H1 (cell line): ENCODE results near the gene PFN3.

Experiments
- ASH2L ChIP-seq: fragments of 200-600, 300-600 bp; sonication (generic); IDR thresholded peaks from one replicate; pipeline ENCODE4 v1.7.1; 2017; ENCODE audit warnings: low read length
- NRF1 ChIP-seq: IDR thresholded peaks from 2 replicates; pipeline ENCODE4 v1.6.1; 2011; ENCODE audit warnings: mild to moderate bottlenecking, low read depth, low read length, improper control_type of control experiment
- POLR2AphosphoS5 ChIP-seq: IDR thresholded peaks from 2 replicates; pipeline ENCODE4 v1.6.1; 2011; ENCODE audit warnings: low read depth, low read length
- RFX5 ChIP-seq: IDR thresholded peaks from 2 replicates; pipeline ENCODE4 v1.6.1; 2011; ENCODE audit warnings: low read depth, low read length, improper control_type of control experiment, borderline replicate concordance
- TF ChIP-seq, protein P1 (sequence below): IDR thresholded peaks from 2 replicates; pipeline ENCODE4 v1.6.1; 2011; ENCODE audit warnings: low read depth, mild to moderate bottlenecking, low read length; ENCODE audit not compliant: insufficient read depth
- TF ChIP-seq, protein P2 (sequence below), 3 experiments: IDR thresholded peaks; 1 replicate in 2 of 3; 2 replicates in 1 of 3; pipeline versions ENCODE4 v1.5.1 to v1.6.1; 2011; ENCODE audit warnings: low read length in 3 of 3, mild to moderate bottlenecking in 3 of 3, inconsistent platforms in 2 of 3, low read depth in 1 of 3, moderate library complexity in 1 of 3; ENCODE audit not compliant: insufficient read depth in 1 of 3; ENCODE audit errors: control extremely low read depth in 1 of 3

DNA sequence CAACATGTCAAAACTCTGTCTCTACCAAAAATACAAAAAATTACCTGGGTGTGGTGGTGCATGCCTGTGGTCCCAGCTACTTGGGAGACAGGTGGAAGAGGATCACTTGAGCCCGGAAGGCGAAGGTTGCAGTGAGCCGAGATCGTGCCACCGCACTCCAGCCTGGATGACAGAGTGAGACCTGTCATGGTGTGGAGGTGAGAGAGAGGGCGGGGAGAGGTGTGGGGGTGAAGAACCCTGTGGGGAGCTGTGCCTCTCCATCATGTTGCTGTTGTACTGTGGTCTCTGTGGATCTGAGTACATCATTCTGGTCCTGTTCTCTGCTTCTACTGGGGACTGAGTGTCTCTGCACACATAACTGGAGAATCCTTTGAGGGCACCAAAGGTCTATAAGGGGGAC lies 27.6 kb downstream of the PFN3 start:
- TF ChIP-seq, protein P1, sequence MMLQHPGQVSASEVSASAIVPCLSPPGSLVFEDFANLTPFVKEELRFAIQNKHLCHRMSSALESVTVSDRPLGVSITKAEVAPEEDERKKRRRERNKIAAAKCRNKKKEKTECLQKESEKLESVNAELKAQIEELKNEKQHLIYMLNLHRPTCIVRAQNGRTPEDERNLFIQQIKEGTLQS, result no peak
- TF ChIP-seq RFX5 (no peak), POLR2AphosphoS5 (no peak), ASH2L (no peak), NRF1 (no peak)
- TF ChIP-seq, protein P2, sequence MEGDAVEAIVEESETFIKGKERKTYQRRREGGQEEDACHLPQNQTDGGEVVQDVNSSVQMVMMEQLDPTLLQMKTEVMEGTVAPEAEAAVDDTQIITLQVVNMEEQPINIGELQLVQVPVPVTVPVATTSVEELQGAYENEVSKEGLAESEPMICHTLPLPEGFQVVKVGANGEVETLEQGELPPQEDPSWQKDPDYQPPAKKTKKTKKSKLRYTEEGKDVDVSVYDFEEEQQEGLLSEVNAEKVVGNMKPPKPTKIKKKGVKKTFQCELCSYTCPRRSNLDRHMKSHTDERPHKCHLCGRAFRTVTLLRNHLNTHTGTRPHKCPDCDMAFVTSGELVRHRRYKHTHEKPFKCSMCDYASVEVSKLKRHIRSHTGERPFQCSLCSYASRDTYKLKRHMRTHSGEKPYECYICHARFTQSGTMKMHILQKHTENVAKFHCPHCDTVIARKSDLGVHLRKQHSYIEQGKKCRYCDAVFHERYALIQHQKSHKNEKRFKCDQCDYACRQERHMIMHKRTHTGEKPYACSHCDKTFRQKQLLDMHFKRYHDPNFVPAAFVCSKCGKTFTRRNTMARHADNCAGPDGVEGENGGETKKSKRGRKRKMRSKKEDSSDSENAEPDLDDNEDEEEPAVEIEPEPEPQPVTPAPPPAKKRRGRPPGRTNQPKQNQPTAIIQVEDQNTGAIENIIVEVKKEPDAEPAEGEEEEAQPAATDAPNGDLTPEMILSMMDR (IDR thresholded peaks at IDR 0.05; ENCODE audit: control extremely low read depth in 1 of 3, insufficient read depth in 1 of 3, low read depth in 1 of 3, low read length in 3 of 3), result no peak
